Neural cell (in vitro differentiated cells): ENCODE measurements around the gene AXIN1.

Experiments used
- CTCF ChIP-seq: fragments of 450-650 bp; IDR thresholded peaks from 2 replicates; pipeline ENCODE4 v1.5.1; 2014; ENCODE audit warnings: antibody characterized with exemption, mild to moderate bottlenecking, moderate library complexity; ENCODE audit not compliant: poor library complexity, severe bottlenecking
- EP300 ChIP-seq: fragments of 450-650 bp; conservative IDR thresholded peaks from 2 replicates; pipeline ENCODE4 v1.6.1; 2014; ENCODE audit warnings: antibody characterized with exemption, mild to moderate bottlenecking, moderate library complexity; ENCODE audit not compliant: poor library complexity, severe bottlenecking
- EZH2 ChIP-seq: fragments of 200-600, 300-800 bp; shearing (Covaris generic), sonication (generic); IDR thresholded peaks from 2 replicates; pipeline ENCODE4 v1.6.1; 2014; ENCODE audit warnings: antibody characterized with exemption, low read length, borderline replicate concordance, mild to moderate bottlenecking; ENCODE audit not compliant: insufficient read depth, poor library complexity, severe bottlenecking
- MXI1 ChIP-seq: fragments of 450-650 bp; conservative IDR thresholded peaks from 2 replicates; pipeline ENCODE4 v1.6.1; 2014; ENCODE audit warnings: antibody characterized with exemption, mild to moderate bottlenecking; ENCODE audit not compliant: poor library complexity, severe bottlenecking
- POLR2AphosphoS5 ChIP-seq: IDR thresholded peaks from 2 replicates; pipeline ENCODE4 v1.6.1; 2012
- RAD21 ChIP-seq: fragments of 450-650 bp; conservative IDR thresholded peaks from 2 replicates; pipeline ENCODE4 v1.6.1; 2014; ENCODE audit warnings: antibody characterized with exemption, mild to moderate bottlenecking, moderate library complexity
- SMC3 ChIP-seq: fragments of 450-650 bp; conservative IDR thresholded peaks from 2 replicates; pipeline ENCODE4 v1.6.1; 2014; ENCODE audit warnings: antibody characterized with exemption, mild to moderate bottlenecking, moderate library complexity; ENCODE audit not compliant: poor library complexity

DNA sequence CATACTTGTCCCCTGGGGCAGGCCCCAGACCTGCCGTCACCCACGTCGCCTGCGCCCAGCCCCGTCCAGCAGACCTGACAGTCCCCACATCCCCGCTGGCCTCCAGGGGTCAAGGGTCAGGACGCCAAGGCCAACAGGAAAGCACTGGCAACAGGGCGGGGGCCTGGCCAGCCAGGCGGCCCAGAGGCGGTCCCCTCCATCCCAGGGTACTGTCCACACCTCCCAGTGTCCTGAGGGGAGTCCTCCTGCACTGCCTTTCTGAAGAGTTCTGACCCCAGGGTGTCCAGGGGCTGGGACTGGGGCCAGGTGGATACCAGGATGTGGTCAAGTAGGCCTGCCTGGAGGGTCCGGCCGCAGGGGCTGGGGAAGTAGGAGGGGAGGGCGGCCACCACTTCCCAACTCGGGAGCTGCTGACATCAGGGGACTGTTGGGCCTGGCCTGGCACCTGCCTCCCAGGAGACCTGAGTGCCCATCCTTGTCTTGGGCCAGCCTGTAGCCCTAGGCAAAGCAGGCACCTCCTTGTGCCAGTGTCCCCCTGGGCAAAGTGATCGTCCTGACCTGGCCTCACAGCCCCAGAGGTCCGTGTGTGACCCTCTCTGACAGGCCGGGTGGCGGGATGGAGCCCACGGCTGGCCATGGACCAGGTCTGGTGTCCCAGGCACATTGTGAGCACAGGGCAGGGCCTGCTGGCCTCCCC, 6.7 kb upstream of the AXIN1 start:
- TF ChIP-seq EZH2: no peak
- TF ChIP-seq CTCF: no peak
- TF ChIP-seq POLR2AphosphoS5: no peak
- no peak for TF ChIP-seq RAD21
- TF ChIP-seq MXI1: no peak
- no peak for TF ChIP-seq EP300
- TF ChIP-seq SMC3: no peak
